GM12878 (cell line): Measurements from ENCODE around the gene GALNT9. TPM values are rescaled to one million over a fixed set of nuclear protein-coding genes. Genes with fewer than 3 reads are reported as not detected.

Experiments used
- ATAC-seq: fragments of 200-7000 bp; cut with Tn5 transposase; 3 replicates; pipeline ENCODE4 v1.9.1; 2020; ENCODE audit warnings: mild to moderate bottlenecking, moderate library complexity
- BruUV-seq: library from RNA; stranded (reverse); fragments of 400-500 nt; replicated peaks from 2 replicates; lab custom pipeline; 2021; lab: Mats Ljungman, UMichigan
- CTCF ChIA-PET: fragments of 300-600 bp; sonication (Branson Sonifier 250); formaldehyde crosslinking; extraction: SDS; loops from one replicate; lab custom pipeline; 2021; ENCODE audit warnings: inconsistent platforms; lab: Yijun Ruan, JAX
- POLR2A ChIA-PET: fragments of 350-600 bp; formaldehyde crosslinking; extraction: SDS; loops from one replicate; lab custom pipeline; 2021; ENCODE audit warnings: inconsistent platforms; lab: Charles Lee
- RAD21 ChIA-PET: fragments of 300-600 bp; sonication (Branson Sonifier 250); formaldehyde crosslinking; loops from one replicate; lab custom pipeline; 2023; ENCODE audit warnings: antibody characterized with exemption; ENCODE audit not compliant: unreplicated experiment; lab: Charles Lee
- SMC1A ChIA-PET: fragments of 300-600 bp; sonication (Branson Sonifier 250); formaldehyde crosslinking; loops from one replicate; lab custom pipeline; 2023; ENCODE audit not compliant: unreplicated experiment, uncharacterized antibody; lab: Charles Lee
- DNase-seq: peaks from one replicate; pipeline ENCODE4 v3.0.0-alpha.2; 2011; ENCODE audit warnings: low read depth, low spot score
- FAIRE-seq: peaks from 3 replicates; lab custom pipeline; 2011; peaks lifted over from hg19 to GRCh38; lab: Jason Lieb, UNC
- H2AFZ ChIP-seq: 2 replicates; pipeline ENCODE4 v1.6.0; 2011; ENCODE audit warnings: low read depth, low read length, control low read depth; ENCODE audit not compliant: control insufficient read depth
- H3K27ac ChIP-seq: 2 replicates; pipeline ENCODE4 v1.5.1; 2011; ENCODE audit warnings: control low read depth; ENCODE audit not compliant: control insufficient read depth, insufficient read depth
- H3K27me3 ChIP-seq, 2 experiments: replicated peaks in 1 of 2; 2 replicates each; pipeline versions ENCODE4 v1.6.0 to v1.6.1; 2011; ENCODE audit warnings: low read length in 1 of 2; ENCODE audit not compliant: control insufficient read depth in 2 of 2, insufficient read depth in 2 of 2
- H3K36me3 ChIP-seq, 2 experiments: 2 replicates each; pipeline ENCODE4 v1.5.1; 2011; ENCODE audit warnings: low read length in 1 of 2; ENCODE audit not compliant: control insufficient read depth in 2 of 2, insufficient read depth in 2 of 2
- H3K4me1 ChIP-seq: 2 replicates; pipeline ENCODE4 v1.6.1; 2011; ENCODE audit warnings: mild to moderate bottlenecking, low read length, moderate library complexity, mixed read lengths; ENCODE audit not compliant: control insufficient read depth, insufficient read depth
- H3K4me2 ChIP-seq: 2 replicates; pipeline ENCODE4 v1.6.0; 2011; ENCODE audit warnings: control low read depth; ENCODE audit not compliant: control insufficient read depth, insufficient read depth
- H3K4me3 ChIP-seq: fragments of 200-600 bp; sonication (generic); 2 replicates; pipeline ENCODE4 v1.5.1; 2016
- H3K79me2 ChIP-seq: 2 replicates; pipeline ENCODE4 v1.6.0; 2011; ENCODE audit warnings: low read length; ENCODE audit not compliant: control insufficient read depth, insufficient read depth
- H3K9ac ChIP-seq: 2 replicates; pipeline ENCODE4 v1.8.0; 2011; ENCODE audit warnings: low read length, control low read depth, mixed read lengths; ENCODE audit not compliant: control insufficient read depth, insufficient read depth
- H3K9me3 ChIP-seq: replicated peaks from 3 replicates; pipeline ENCODE4 v1.5.1; 2011; ENCODE audit warnings: mild to moderate bottlenecking, low read length; ENCODE audit not compliant: control insufficient read depth, insufficient read depth
- H4K20me1 ChIP-seq: 2 replicates; pipeline ENCODE4 v1.6.0; 2011; ENCODE audit not compliant: control insufficient read depth, insufficient read depth
- CBFB ChIP-seq: IDR thresholded peaks from 2 replicates; pipeline ENCODE4 v1.6.1; 2016; ENCODE audit warnings: antibody characterized with exemption, low read depth
- HDAC6 ChIP-seq: fragments of 200-600 bp; sonication (generic); IDR thresholded peaks from one replicate; pipeline ENCODE4 v1.8.0; 2017; ENCODE audit warnings: antibody characterized with exemption; ENCODE audit not compliant: unreplicated experiment
- KLF5 ChIP-seq: fragments of 450-650 bp; IDR thresholded peaks from 2 replicates; pipeline ENCODE4 v1.6.1; 2014; ENCODE audit warnings: mild to moderate bottlenecking; ENCODE audit not compliant: partially characterized antibody
- NFXL1 ChIP-seq: fragments of 450-650 bp; IDR thresholded peaks from 2 replicates; pipeline ENCODE4 v1.6.1; 2017; ENCODE audit warnings: antibody characterized with exemption, mild to moderate bottlenecking, borderline replicate concordance
- SMAD1 ChIP-seq: fragments of 450-650 bp; IDR thresholded peaks from 2 replicates; pipeline ENCODE4 v1.6.1; 2018; ENCODE audit warnings: mild to moderate bottlenecking, low read depth; ENCODE audit not compliant: partially characterized antibody
- SUZ12 ChIP-seq: fragments of 200-600 bp; sonication (generic); IDR thresholded peaks from one replicate; pipeline ENCODE4 v1.6.1; 2018; ENCODE audit warnings: antibody characterized with exemption, mild to moderate bottlenecking; ENCODE audit not compliant: unreplicated experiment
- TCF3 ChIP-seq: IDR thresholded peaks from 2 replicates; pipeline ENCODE4 v1.6.1; 2012; ENCODE audit warnings: low read depth, mild to moderate bottlenecking, low read length, borderline replicate concordance; ENCODE audit not compliant: insufficient read depth
- ZNF207 ChIP-seq: fragments of 450-650 bp; IDR thresholded peaks from 2 replicates; pipeline ENCODE4 v1.6.1; 2014; ENCODE audit warnings: antibody characterized with exemption, mild to moderate bottlenecking, borderline replicate concordance
- ZNF24 ChIP-seq: fragments of 450-650 bp; IDR thresholded peaks from 2 replicates; pipeline ENCODE4 v1.6.1; 2017; ENCODE audit warnings: antibody characterized with exemption, mild to moderate bottlenecking
- WGBS: methylation state at CpG from one replicate; pipeline ENCODE4 v1.1.6; 2016; ENCODE audit warnings: low lambda C conversion rate; ENCODE audit not compliant: insufficient replicate concordance, insufficient coverage; ENCODE audit errors: missing lambda C conversion rate; 5-methylcytosine and 5-hydroxymethylcytosine counted together
- in situ Hi-C: fragments of 300-500 bp; cut with MboI; formaldehyde crosslinking; loops from 9 replicates; pipeline ENCODE4 v1.14.3; 2018; ENCODE audit warnings: mixed read lengths
- intact Hi-C: fragments of 100-400 bp; cut with micrococcal nuclease; formaldehyde crosslinking; loops from one replicate; pipeline ENCODE4 v1.14.2; 2022; ENCODE audit not compliant: unreplicated experiment
- polyA plus RNA-seq, 11 experiments: library from polyadenylated mRNA; depleted of rRNA in 4 of 11; unstranded in 6 of 11; stranded (reverse) in 5 of 11; fragments of >200 nt; fragmentation: Nextera tagmentation in 4 of 11; fragmentation: Illumina TruSeq in 1 of 11; extraction: Ambion mirVana in 4 of 11; extraction: Trizol in 1 of 11; gene quantifications; 1 replicate in 1 of 11; 2 replicates in 10 of 11; pipeline versions ENCODE4 v1.2.1 to v1.2.3, GENCODE V29; 2011 to 2016; ENCODE audit warnings: inconsistent platforms in 2 of 11, missing spikeins in 2 of 11, low read depth in 1 of 11
- total RNA-seq, 4 experiments: library from RNA; depleted of rRNA in 3 of 4; stranded (reverse); fragments of >200 nt in 3 of 4; fragmentation: Illumina TruSeq in 1 of 4; extraction: Trizol in 1 of 4; gene quantifications; 2 replicates each; pipeline versions ENCODE4 v1.2.1 to v1.2.3, GENCODE V29; 2013 to 2021

Gene GALNT9
- total and polyA plus RNA-seq, 10 of the 15 experiments (the other 5 are each of a cell fraction or from before 2014, with no cell fraction given), result 0.04 TPM; not detected in 9

- SMC1A ChIA-PET, result no interaction called here
Measured at GRCh38 chr12:132353811-132354210, 24.4 kb upstream of the GALNT9 start.

GRCh38 chr12:132352896-132353800 is 23.8 kb upstream of the GALNT9 start:
- TF ChIP-seq KLF5, result no peak
- no peak for TF ChIP-seq CBFB
- TF ChIP-seq SMAD1, result no peak
- no peak for TF ChIP-seq ZNF24
- no peak for TF ChIP-seq ZNF207
- no peak for TF ChIP-seq HDAC6
- no peak for FAIRE-seq
- no peaks in the 10 kb centered on the region for H3K27me3 ChIP-seq

More at GRCh38 chr12:132353811-132354210, 24.4 kb upstream of the GALNT9 start:
- no peak for TF ChIP-seq NFXL1
- TF ChIP-seq TCF3, result no peak
- TF ChIP-seq SUZ12, result no peak
- Histone ChIP-seq H3K4me1 (no peaks in the 10 kb centered on the region), H2AFZ (no peak overlapping the region), H3K27ac (no peak overlapping the region), H3K79me2 (no peaks in the 10 kb centered on the region), H3K9ac (no peak overlapping the region), H3K4me2 (no peak overlapping the region), H3K9me3 (peaks cover 5% of the 10 kb centered on the region; the same call in 1 of the 3 replicates), H3K36me3 (no peaks in the 10 kb centered on the region), H3K4me3 (no peak overlapping the region), H3K27me3 (no peaks in the 10 kb centered on the region), H4K20me1 (no peaks in the 10 kb centered on the region)
- ChIA-PET POLR2A (no interaction called here), CTCF (no interaction called here), RAD21 (no interaction called here)
- intact Hi-C loops, result no loop called here
- FAIRE-seq, result no peak
- in situ Hi-C loops, result no loop called here
- no peak for ATAC-seq
- 53% methylated on average over 15 of the region's 15 CpGs for WGBS
- DNase-seq, result no peak
- no TSS peak for BruUV-seq

More at GRCh38 chr12:132352896-132353800, 23.8 kb upstream of the GALNT9 start:
- ChIA-PET SMC1A (no interaction called here), RAD21 (no interaction called here), CTCF (no interaction called here), POLR2A (no interaction called here)
- H4K20me1 ChIP-seq, result no peaks in the 10 kb centered on the region
- H3K9ac ChIP-seq, result no peak overlapping the region
- H3K4me1 ChIP-seq, result no peaks in the 10 kb centered on the region
- H3K27ac ChIP-seq, result no peak overlapping the region
- H3K4me2 ChIP-seq, result no peak overlapping the region
- no peak for ATAC-seq
- no peak overlapping the region for H3K4me3 ChIP-seq
- BruUV-seq, result no TSS peak
- no peak for DNase-seq
- H3K79me2 ChIP-seq, result no peaks in the 10 kb centered on the region
- no peaks in the 10 kb centered on the region for H3K36me3 ChIP-seq
- intact Hi-C loops, result no loop called here
- H2AFZ ChIP-seq, result no peak overlapping the region
- in situ Hi-C loops, result no loop called here
- 53% methylated on average over 39 of the region's 42 CpGs for WGBS
- peaks cover 1% of the 10 kb centered on the region; the same call in 1 of the 3 replicates for H3K9me3 ChIP-seq
